Fibroblast of lung (primary cell): Measurements from ENCODE around the gene DVL3. TPM values are rescaled to one million over a fixed set of nuclear protein-coding genes. Genes with fewer than 3 reads are reported as not detected.

Experiments
- DNase-seq, 2 donors: peaks; one replicate each; pipeline versions ENCODE4 v3.0.0 to v3.0.0-alpha.2; 2010; ENCODE audit warnings: low read depth in 2 of 2
- H2AFZ ChIP-seq: 2 replicates; pipeline ENCODE4 v1.5.1; 2012; ENCODE audit warnings: low read length, control low read depth, inconsistent platforms
- H3K27ac ChIP-seq: 2 replicates; pipeline ENCODE4 v1.5.1; 2011; ENCODE audit warnings: low read length, control low read depth; ENCODE audit not compliant: insufficient read depth
- H3K27me3 ChIP-seq: 2 replicates; pipeline ENCODE4 v1.5.1; 2011; ENCODE audit warnings: mild to moderate bottlenecking, low read length; ENCODE audit not compliant: control insufficient read depth, insufficient read depth
- H3K36me3 ChIP-seq: 2 replicates; pipeline ENCODE4 v1.5.1; 2011; ENCODE audit warnings: low read length; ENCODE audit not compliant: control insufficient read depth, insufficient read depth
- H3K4me1 ChIP-seq: 2 replicates; pipeline ENCODE4 v1.5.1; 2011; ENCODE audit warnings: low read length; ENCODE audit not compliant: control insufficient read depth, insufficient read depth; ENCODE audit errors: extremely low read depth
- H3K4me2 ChIP-seq: 2 replicates; pipeline ENCODE4 v1.5.1; 2011; ENCODE audit warnings: low read length, control low read depth; ENCODE audit not compliant: insufficient read depth; ENCODE audit errors: extremely low read depth
- H3K4me3 ChIP-seq, 4 experiments: fragments of 200-600 bp in 1 of 4; sonication (generic) in 1 of 4; replicated peaks in 1 of 4; 2 replicates each; pipeline ENCODE4 v1.5.1; 2011 to 2016; ENCODE audit warnings: low read length in 4 of 4, low read depth in 3 of 4, mild to moderate bottlenecking in 3 of 4, control low read depth in 2 of 4, inconsistent platforms in 1 of 4, mixed read lengths in 1 of 4; ENCODE audit not compliant: insufficient read depth in 1 of 4; ENCODE audit errors: control extremely low read depth in 1 of 4
- H3K79me2 ChIP-seq: 2 replicates; pipeline ENCODE4 v1.5.1; 2012; ENCODE audit warnings: mild to moderate bottlenecking, low read length, inconsistent platforms; ENCODE audit not compliant: control insufficient read depth, insufficient read depth
- H3K9ac ChIP-seq: 2 replicates; pipeline ENCODE4 v1.5.1; 2011; ENCODE audit warnings: mild to moderate bottlenecking, low read length, control low read depth; ENCODE audit not compliant: insufficient read depth
- H3K9me3 ChIP-seq: 2 replicates; pipeline ENCODE4 v1.5.1; 2012; ENCODE audit warnings: low read depth, low read length; ENCODE audit not compliant: control insufficient read depth, insufficient read depth
- H4K20me1 ChIP-seq: 2 replicates; pipeline ENCODE4 v1.5.1; 2011; ENCODE audit warnings: low read length; ENCODE audit not compliant: control insufficient read depth, insufficient read depth; ENCODE audit errors: extremely low read depth
- EZH2 ChIP-seq: IDR thresholded peaks from 2 replicates; pipeline ENCODE4 v1.5.1; 2012; ENCODE audit warnings: low read length, control low read depth, mild to moderate bottlenecking; ENCODE audit errors: missing control alignments
- polyA plus RNA-seq, 2 donors: library from polyadenylated mRNA; depleted of rRNA in 1 of 2; stranded (reverse) in 1 of 2; unstranded in 1 of 2; fragments of >200 nt; gene quantifications; 2 replicates each; pipeline ENCODE4 v1.2.1, GENCODE V29; 2011 to 2012; ENCODE audit warnings: missing spikeins in 1 of 2
- total RNA-seq: library from RNA; depleted of rRNA; stranded (reverse); fragments of >200 nt; gene quantifications from 2 replicates; pipeline ENCODE4 v1.2.1, GENCODE V29; 2014
- TF ChIP-seq, protein P1 (sequence below), 2 donors: IDR thresholded peaks in 1 of 2; conservative IDR thresholded peaks in 1 of 2; 1 replicate in 1 of 2; 2 replicates in 1 of 2; pipeline ENCODE4 v1.5.1; 2011 to 2012; ENCODE audit warnings: low read length in 2 of 2, control low read depth in 1 of 2, inconsistent platforms in 1 of 2, low read depth in 1 of 2, mild to moderate bottlenecking in 1 of 2

DVL3 gene
- total and polyA plus RNA-seq, 2 donors (not counting 1 experiment from before 2014, with no cell fraction given) = 19.8 to 33.7 TPM

DNA sequence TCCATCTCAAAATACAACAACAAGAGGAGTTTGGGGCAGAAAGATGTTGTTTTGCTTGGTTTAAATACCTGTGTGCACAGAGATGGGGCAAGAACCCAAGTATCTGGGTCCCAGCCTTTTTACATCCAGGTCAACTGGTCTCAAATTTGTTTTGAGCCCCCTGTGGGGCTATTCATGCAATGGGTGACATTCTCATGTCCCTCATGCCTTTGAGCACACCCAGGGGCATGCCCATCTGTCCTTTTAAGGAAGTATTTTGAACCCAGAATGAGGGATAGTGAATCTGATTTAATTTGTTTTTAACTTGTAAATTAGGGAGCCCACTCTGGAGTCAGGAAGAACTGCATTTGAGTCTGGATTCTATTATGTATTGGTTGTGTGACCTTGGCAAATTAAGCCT is 45.6 kb downstream of the DVL3 start:
- DNase-seq = no peak
- H3K27me3 ChIP-seq = peaks cover 3% of the 10 kb centered on the region
- no peak for TF ChIP-seq EZH2
- TF ChIP-seq, protein P1, sequence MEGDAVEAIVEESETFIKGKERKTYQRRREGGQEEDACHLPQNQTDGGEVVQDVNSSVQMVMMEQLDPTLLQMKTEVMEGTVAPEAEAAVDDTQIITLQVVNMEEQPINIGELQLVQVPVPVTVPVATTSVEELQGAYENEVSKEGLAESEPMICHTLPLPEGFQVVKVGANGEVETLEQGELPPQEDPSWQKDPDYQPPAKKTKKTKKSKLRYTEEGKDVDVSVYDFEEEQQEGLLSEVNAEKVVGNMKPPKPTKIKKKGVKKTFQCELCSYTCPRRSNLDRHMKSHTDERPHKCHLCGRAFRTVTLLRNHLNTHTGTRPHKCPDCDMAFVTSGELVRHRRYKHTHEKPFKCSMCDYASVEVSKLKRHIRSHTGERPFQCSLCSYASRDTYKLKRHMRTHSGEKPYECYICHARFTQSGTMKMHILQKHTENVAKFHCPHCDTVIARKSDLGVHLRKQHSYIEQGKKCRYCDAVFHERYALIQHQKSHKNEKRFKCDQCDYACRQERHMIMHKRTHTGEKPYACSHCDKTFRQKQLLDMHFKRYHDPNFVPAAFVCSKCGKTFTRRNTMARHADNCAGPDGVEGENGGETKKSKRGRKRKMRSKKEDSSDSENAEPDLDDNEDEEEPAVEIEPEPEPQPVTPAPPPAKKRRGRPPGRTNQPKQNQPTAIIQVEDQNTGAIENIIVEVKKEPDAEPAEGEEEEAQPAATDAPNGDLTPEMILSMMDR (conservative IDR thresholded peaks at IDR 0.05 in 1 of 2, IDR thresholded peaks at IDR 0.05 in 1 of 2; ENCODE audit: low read depth in 1 of 2, low read length in 2 of 2) = no peak

DNA sequence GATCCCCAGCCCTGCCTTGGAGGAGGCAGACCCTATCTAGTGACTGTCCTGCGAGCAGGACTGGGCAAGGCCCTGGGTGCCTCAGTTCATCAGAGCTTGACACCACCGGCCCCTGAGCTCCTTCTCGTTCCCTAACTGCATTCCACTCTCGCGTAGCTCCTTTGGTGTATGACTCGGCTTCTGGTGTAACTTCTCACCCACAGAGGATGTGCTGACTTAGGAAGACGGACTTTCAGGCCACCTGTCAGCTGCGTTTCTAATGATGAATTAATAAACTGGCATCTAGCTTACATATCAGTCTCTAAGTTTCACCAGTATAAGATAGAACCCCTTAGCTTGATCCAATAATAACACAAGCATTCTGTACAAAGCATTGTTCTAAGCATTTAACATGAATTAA is 48.3 kb downstream of the DVL3 start:
- TF ChIP-seq EZH2 = no peak
- TF ChIP-seq, protein P1 (conservative IDR thresholded peaks at IDR 0.05 in 1 of 2, IDR thresholded peaks at IDR 0.05 in 1 of 2; ENCODE audit: low read depth in 1 of 2, low read length in 2 of 2) = no peak
- no peak overlapping the region for H3K27ac ChIP-seq
- H3K4me1 ChIP-seq = no peaks in the 10 kb centered on the region
- H3K79me2 ChIP-seq = no peaks in the 10 kb centered on the region
- no peak overlapping the region for H2AFZ ChIP-seq
- peaks cover 7% of the 10 kb centered on the region for H3K27me3 ChIP-seq
- H3K9me3 ChIP-seq = no peaks in the 10 kb centered on the region
- H3K36me3 ChIP-seq = no peaks in the 10 kb centered on the region
- no peaks in the 10 kb centered on the region for H4K20me1 ChIP-seq
- no peak overlapping the region for H3K4me2 ChIP-seq
- no peak overlapping the region for H3K9ac ChIP-seq
- no peak for DNase-seq
- H3K4me3 ChIP-seq = no peak overlapping the region

More for the DNA sequence above, 45.6 kb downstream of the DVL3 start:
- Histone ChIP-seq H3K4me2 (no peak overlapping the region), H3K9me3 (no peaks in the 10 kb centered on the region), H3K36me3 (no peaks in the 10 kb centered on the region), H4K20me1 (no peaks in the 10 kb centered on the region), H3K4me1 (no peaks in the 10 kb centered on the region), H3K4me3 (no peak overlapping the region), H3K27ac (no peak overlapping the region), H3K9ac (no peak overlapping the region), H2AFZ (no peak overlapping the region), H3K79me2 (no peaks in the 10 kb centered on the region)

DNA sequence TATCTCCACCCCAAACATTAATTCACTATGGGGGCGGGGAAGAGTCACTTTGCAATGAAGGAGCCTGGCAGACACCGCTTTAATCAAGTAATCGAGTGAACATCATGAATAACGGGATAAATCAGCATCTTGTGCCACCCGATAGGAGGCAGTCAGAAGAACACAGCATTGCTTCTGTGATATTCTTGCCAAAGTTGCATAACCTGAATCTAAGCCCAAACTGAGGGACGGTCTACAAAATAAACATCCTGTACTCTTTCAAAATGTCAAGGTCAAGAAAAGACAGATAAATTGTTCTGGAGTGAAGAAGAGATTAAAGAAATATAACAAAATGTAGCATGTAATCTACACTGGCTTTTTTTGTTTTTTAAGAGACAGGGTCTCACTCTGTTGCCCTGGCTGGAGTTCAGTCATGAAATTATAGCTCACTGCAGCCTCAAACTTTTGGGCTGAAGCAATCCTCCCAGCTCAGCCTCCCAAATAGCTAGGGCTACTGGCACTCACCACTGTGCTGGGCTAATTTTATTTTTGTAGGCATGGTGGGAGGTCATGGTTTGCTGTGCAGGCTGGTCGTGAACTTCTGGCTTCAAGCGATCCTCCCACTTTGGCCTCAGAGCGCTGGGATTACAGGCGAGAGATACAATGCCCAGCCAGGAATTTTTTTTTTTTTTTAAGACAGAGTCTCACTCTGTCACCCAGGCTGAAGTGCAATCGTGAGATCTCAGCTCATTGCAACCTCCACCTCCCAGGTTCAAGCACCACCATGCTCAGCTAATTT is 54.2 kb downstream of the DVL3 start:
- Histone ChIP-seq H3K79me2 (no peaks in the 10 kb centered on the region), H3K9me3 (no peaks in the 10 kb centered on the region), H3K36me3 (no peaks in the 10 kb centered on the region), H4K20me1 (no peaks in the 10 kb centered on the region), H3K4me3 (no peak overlapping the region), H3K27me3 (peaks cover 7% of the 10 kb centered on the region), H3K4me2 (no peak overlapping the region), H3K9ac (no peak overlapping the region), H3K4me1 (no peaks in the 10 kb centered on the region), H2AFZ (no peak overlapping the region), H3K27ac (no peak overlapping the region)
- TF ChIP-seq EZH2 = no peak
- TF ChIP-seq, protein P1 (conservative IDR thresholded peaks at IDR 0.05 in 1 of 2, IDR thresholded peaks at IDR 0.05 in 1 of 2; ENCODE audit: low read depth in 1 of 2, low read length in 2 of 2) = no peak
- DNase-seq = no peak
